GM19043 (cell line): ENCODE results near the gene MC3R.
A peak's percentile ranks its signal among the peaks of the same experiment; 100 is the strongest.

Experiments
- ATAC-seq: cut with Tn5 transposase; IDR thresholded peaks from one replicate; pipeline ENCODE4 v1.9.1; 2021; ENCODE audit warnings: low read depth; ENCODE audit not compliant: unreplicated experiment

The MC3R gene

GRCh38 chr20:56249244-56249955 is 868 bp downstream of the MC3R start:
- ATAC-seq, result peak; percentile 60

GRCh38 chr20:56249956-56250355 is 1.4 kb downstream of the MC3R start:
- ATAC-seq, result no peak

- no peak for ATAC-seq
Observed at GRCh38 chr20:56257604-56258003, 9.1 kb downstream of the MC3R start.

GRCh38 chr20:56259948-56260347 is 11.4 kb downstream of the MC3R start:
- ATAC-seq, result no peak

- ATAC-seq, result no peak
Observed at GRCh38 chr20:56268536-56268935, 20.0 kb downstream of the MC3R start.

- no peak for ATAC-seq
Observed at GRCh38 chr20:56271974-56272373, 23.4 kb downstream of the MC3R start.

GRCh38 chr20:56273491-56273890 is 25.0 kb downstream of the MC3R start:
- no peak for ATAC-seq

GRCh38 chr20:56274156-56274555 is 25.6 kb downstream of the MC3R start:
- no peak for ATAC-seq

- ATAC-seq, result no peak
Observed at GRCh38 chr20:56278196-56278595, 29.7 kb downstream of the MC3R start.

GRCh38 chr20:56285496-56285895 is 37.0 kb downstream of the MC3R start:
- ATAC-seq, result no peak

GRCh38 chr20:56289652-56290051 is 41.1 kb downstream of the MC3R start:
- ATAC-seq, result no peak

GRCh38 chr20:56299362-56299761 is 50.8 kb downstream of the MC3R start:
- no peak for ATAC-seq
